Thymus (tissue), 11 donors: Measurements from ENCODE around the gene CILP2. TPM values are rescaled to one million over a fixed set of nuclear protein-coding genes. Genes with fewer than 3 reads are reported as not detected.

Experiments
- DNase-seq, 9 donors: peaks; one replicate each; pipeline ENCODE4 v3.0.0-alpha.2; 2013; ENCODE audit warnings: low spot score in 9 of 9, low read depth in 6 of 9, missing footprints in 1 of 9
- H3K27ac ChIP-seq, 2 donors: one replicate each; pipeline ENCODE4 v1.5.1; 2013; ENCODE audit warnings: control low read depth in 1 of 2, low read depth in 1 of 2, low read length in 1 of 2, mild to moderate bottlenecking in 1 of 2, moderate library complexity in 1 of 2
- H3K27me3 ChIP-seq, 2 donors: one replicate each; pipeline ENCODE4 v1.5.1; 2013; ENCODE audit warnings: low read length in 1 of 2; ENCODE audit not compliant: control insufficient read depth in 2 of 2, insufficient read depth in 1 of 2
- H3K36me3 ChIP-seq, 2 donors: one replicate each; pipeline ENCODE4 v1.5.1; 2013; ENCODE audit warnings: low read length in 1 of 2, mild to moderate bottlenecking in 1 of 2, moderate library complexity in 1 of 2; ENCODE audit not compliant: control insufficient read depth in 2 of 2, insufficient read depth in 2 of 2
- H3K4me1 ChIP-seq, 2 donors: one replicate each; pipeline ENCODE4 v1.5.1; 2013; ENCODE audit warnings: low read length in 2 of 2; ENCODE audit not compliant: control insufficient read depth in 2 of 2, insufficient read depth in 2 of 2
- H3K4me3 ChIP-seq, 2 donors: one replicate each; pipeline ENCODE4 v1.5.1; 2013; ENCODE audit warnings: low read length in 2 of 2, control low read depth in 1 of 2, mild to moderate bottlenecking in 1 of 2
- H3K9me3 ChIP-seq, 2 donors: one replicate each; pipeline ENCODE4 v1.5.1; 2013; ENCODE audit warnings: low read length in 1 of 2, mild to moderate bottlenecking in 1 of 2; ENCODE audit not compliant: control insufficient read depth in 2 of 2, insufficient read depth in 1 of 2
- WGBS: extraction: QIAGEN DNeasy Blood & Tissue Kit; methylation state at CpG from one replicate; pipeline ENCODE4 v1.1.7; 2013; 5-methylcytosine and 5-hydroxymethylcytosine counted together
- polyA plus RNA-seq: library from polyadenylated mRNA; stranded (reverse); fragments of 200-250 nt; gene quantifications from one replicate; pipeline ENCODE4 v1.2.3, GENCODE V29; 2013
- total RNA-seq: library from RNA; stranded (reverse); fragments of 120-200 nt; gene quantifications from one replicate; pipeline ENCODE4 v1.2.4, GENCODE V29; 2013
- donor health status: healthy.

Gene CILP2
- total and polyA plus RNA-seq, 2 donors = 0.09 to 0.23 TPM

DNA sequence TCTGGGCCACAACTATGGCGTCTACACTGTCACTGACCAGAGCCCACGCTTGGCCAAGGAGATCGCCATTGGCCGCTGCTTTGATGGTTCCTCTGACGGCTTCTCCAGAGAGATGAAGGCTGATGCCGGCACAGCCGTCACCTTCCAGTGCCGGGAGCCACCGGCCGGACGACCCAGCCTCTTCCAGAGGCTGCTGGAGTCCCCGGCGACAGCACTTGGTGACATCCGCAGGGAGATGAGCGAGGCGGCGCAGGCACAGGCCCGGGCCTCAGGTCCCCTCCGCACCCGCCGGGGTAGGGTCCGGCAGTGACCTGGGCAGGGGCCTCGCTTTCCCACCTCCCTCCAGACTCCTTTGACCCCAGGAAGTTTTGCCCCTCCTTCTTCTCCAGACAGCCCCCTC lies 7.6 kb downstream of the CILP2 start:
- Histone ChIP-seq H3K27me3 (peaks cover 8 to 30% of the 10 kb centered on the region in 2 donors), H3K4me1 (peaks cover 9 to 10% of the 10 kb centered on the region in 2 donors), H3K27ac (no peak overlapping the region), H3K9me3 (peaks cover 3 to 27% of the 10 kb centered on the region in 2 donors), H3K36me3 (no peaks in the 10 kb centered on the region), H3K4me3 (no peak overlapping the region)
- 96% methylated on average over 23 of the region's 23 CpGs for WGBS
- DNase-seq = no peak

- Histone ChIP-seq H3K27ac (no peak overlapping the region), H3K9me3 (peaks cover 3 to 25% of the 10 kb centered on the region in 2 donors), H3K27me3 (peaks cover 0 to 19% of the 10 kb centered on the region in 2 donors), H3K4me3 (no peak overlapping the region), H3K36me3 (no peaks in the 10 kb centered on the region), H3K4me1 (no peaks in the 10 kb centered on the region)
- WGBS = 89% methylated on average over 19 of the region's 19 CpGs
- no peak for DNase-seq
Observed at GRCh38 chr19:19546751-19547162, 8.7 kb downstream of the CILP2 start.

GRCh38 chr19:19547674-19548336 lies 9.7 kb downstream of the CILP2 start:
- no peak for DNase-seq
- Histone ChIP-seq H3K4me1 (no peaks in the 10 kb centered on the region), H3K4me3 (no peak overlapping the region), H3K27me3 (peaks cover 0 to 13% of the 10 kb centered on the region in 2 donors), H3K27ac (no peak overlapping the region), H3K36me3 (no peaks in the 10 kb centered on the region), H3K9me3 (peaks cover 3 to 25% of the 10 kb centered on the region in 2 donors)
- 84% methylated on average over 15 of the region's 15 CpGs for WGBS

- WGBS = 66% methylated on average over 13 of the region's 13 CpGs
- no peak for DNase-seq
- H3K27me3 ChIP-seq = peaks cover 0 to 13% of the 10 kb centered on the region in 2 donors
Observed at GRCh38 chr19:19548915-19549759, 11.1 kb downstream of the CILP2 start.

DNA sequence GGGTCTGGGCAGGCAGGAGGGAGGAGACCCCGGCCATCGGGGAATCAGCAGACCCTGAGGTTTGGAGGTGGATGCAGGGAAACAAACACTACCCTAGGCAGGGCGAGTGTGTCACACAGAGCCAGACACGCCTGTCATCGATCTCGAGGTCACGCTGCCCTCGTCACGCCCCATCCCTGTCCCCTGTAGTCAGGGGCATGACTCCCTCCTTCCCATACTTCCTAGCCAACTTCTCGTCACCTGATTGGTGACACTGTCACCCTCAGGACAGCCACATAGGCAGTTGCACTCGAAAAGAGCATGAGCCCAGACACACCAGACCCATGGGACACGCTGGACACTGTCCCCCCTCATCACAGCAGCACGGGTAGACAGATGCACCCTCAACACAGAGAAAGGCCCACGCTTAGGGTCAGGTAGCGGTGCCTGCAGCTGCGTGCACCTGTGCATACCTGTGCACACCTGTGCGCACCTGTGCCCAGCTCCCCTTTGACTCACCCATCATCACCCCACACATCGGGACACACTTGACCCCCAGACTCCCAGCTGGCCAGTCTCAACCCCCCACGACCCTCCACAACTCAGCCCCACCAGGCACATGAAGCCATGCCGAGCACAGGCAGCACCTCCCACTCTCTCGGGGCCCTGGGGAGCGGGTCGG lies 11.9 kb downstream of the CILP2 start:
- WGBS = 86% methylated on average over 23 of the region's 23 CpGs
- DNase-seq = no peak
- Histone ChIP-seq H3K36me3 (no peaks in the 10 kb centered on the region), H3K9me3 (peaks cover under 1 to 13% of the 10 kb centered on the region in 2 donors), H3K4me3 (no peak overlapping the region), H3K4me1 (no peaks in the 10 kb centered on the region), H3K27me3 (peaks cover 0 to 13% of the 10 kb centered on the region in 2 donors), H3K27ac (no peak overlapping the region)

More at GRCh38 chr19:19548915-19549759, 11.1 kb downstream of the CILP2 start:
- Histone ChIP-seq H3K4me3 (no peak overlapping the region), H3K27ac (no peak overlapping the region), H3K4me1 (no peaks in the 10 kb centered on the region), H3K36me3 (no peaks in the 10 kb centered on the region), H3K9me3 (peaks cover 1 to 20% of the 10 kb centered on the region in 2 donors)

DNA sequence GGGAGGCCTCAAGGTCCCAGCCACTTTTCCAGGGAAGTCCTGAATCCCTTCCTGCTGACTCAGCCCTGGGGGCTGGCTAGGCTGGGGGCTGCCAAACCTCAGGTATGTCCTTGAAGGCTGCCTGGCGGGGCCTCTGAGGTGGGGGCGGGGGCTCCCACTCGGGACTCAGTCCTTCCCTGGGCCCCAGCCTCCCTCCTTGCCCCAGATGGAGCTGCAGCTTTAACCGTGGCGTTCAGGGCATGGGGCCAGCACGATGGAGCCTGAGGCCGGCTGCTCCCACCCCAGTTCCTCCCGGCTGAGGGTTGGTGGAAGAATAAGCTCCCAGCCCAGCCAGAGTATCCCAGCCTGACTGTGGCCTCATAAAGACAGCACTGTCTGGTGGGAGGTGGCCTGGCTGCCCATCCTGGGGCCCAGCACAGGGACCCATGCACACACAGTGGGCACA lies 12.4 kb downstream of the CILP2 start:
- H3K36me3 ChIP-seq = no peaks in the 10 kb centered on the region
- WGBS = 75% methylated on average over 8 of the region's 8 CpGs
- no peak for DNase-seq
- peaks cover 0 to 7% of the 10 kb centered on the region in 2 donors for H3K9me3 ChIP-seq
- no peaks in the 10 kb centered on the region for H3K4me1 ChIP-seq
- H3K4me3 ChIP-seq = no peak overlapping the region
- H3K27me3 ChIP-seq = peaks cover 0 to 13% of the 10 kb centered on the region in 2 donors
- H3K27ac ChIP-seq = no peak overlapping the region

DNA sequence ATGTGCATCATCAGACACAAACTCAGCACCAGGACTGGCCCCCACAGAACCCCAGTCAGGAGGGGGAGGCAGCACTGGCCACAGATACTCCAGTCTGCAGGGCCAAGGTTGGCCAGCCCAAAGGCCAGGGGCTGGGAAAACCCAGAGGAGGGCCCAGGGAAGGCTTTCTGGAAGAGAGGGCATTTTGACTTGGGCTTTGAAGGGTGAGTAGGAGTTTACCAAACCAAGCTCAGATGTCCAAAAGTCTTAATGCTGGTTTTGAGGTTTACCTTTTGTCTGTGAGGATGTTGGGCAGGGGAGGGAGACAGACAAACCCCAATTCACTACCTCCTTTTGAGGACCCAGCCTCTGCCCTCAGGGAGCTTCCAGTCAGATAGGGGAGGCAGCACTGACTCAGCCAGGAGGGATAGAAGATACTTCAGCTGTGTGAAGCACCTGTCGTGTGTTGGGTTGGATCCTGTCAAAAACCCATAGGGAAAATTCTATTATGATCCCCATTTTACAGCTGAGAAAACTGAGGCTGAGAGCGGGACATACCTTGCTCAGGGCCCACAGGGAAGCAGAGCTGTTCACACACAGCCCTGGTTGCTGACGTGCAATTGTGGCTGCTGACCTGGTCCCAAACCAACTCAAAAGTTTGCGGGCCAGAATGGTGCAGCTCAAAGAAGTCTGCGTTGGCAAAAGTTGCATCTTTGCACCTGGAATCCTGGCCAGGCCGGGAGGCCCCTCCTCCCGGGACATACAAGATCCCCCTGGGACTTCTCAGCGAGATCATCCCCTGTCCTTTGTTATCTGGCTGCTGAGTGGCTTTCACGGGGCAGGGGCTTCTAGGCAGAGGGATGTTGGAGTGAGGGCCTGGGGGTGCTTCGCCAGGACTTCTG lies 13.1 kb downstream of the CILP2 start:
- WGBS = 90% methylated on average over 10 of the region's 10 CpGs
- Histone ChIP-seq H3K36me3 (no peaks in the 10 kb centered on the region), H3K9me3 (peaks cover 0 to 4% of the 10 kb centered on the region in 2 donors), H3K4me1 (no peaks in the 10 kb centered on the region), H3K27me3 (peaks cover 0 to 13% of the 10 kb centered on the region in 2 donors), H3K27ac (no peak overlapping the region), H3K4me3 (no peak overlapping the region)
- no peak for DNase-seq

- Histone ChIP-seq H3K36me3 (no peaks in the 10 kb centered on the region), H3K27ac (no peak overlapping the region), H3K4me1 (no peaks in the 10 kb centered on the region), H3K27me3 (peaks cover 0 to 13% of the 10 kb centered on the region in 2 donors), H3K9me3 (peaks cover 0 to 4% of the 10 kb centered on the region in 2 donors), H3K4me3 (no peak overlapping the region)
- 89% methylated on average over 14 of the region's 14 CpGs for WGBS
- DNase-seq = no peak
Observed at GRCh38 chr19:19551853-19552192, 13.8 kb downstream of the CILP2 start.
